Effector CD8-positive, alpha-beta T cell (primary cell): ENCODE measurements around the gene SLC39A3.

Source experiments
- DNase-seq: peaks from one replicate; lab custom pipeline; 2025; lab: John Stamatoyannopoulos, UW

The SLC39A3 gene

GRCh38 chr19:2703077-2703437, 36.8 kb downstream of the SLC39A3 start:
- DNase-seq: no peak

GRCh38 chr19:2702170-2703076, 37.4 kb downstream of the SLC39A3 start, which contains the start of gene GNG7:
TSS of gene GNG7 (minus strand) at chr19:2702694. CDS start at chr19:2520688, 182,006 bp downstream.
- DNase-seq: peak; percentile 95

GRCh38 chr19:2701361-2702169, 38.3 kb downstream of the SLC39A3 start:
- no peak for DNase-seq

GRCh38 chr19:2700660-2701360, 39.0 kb downstream of the SLC39A3 start:
- DNase-seq: no peak

GRCh38 chr19:2699413-2700140, 40.2 kb downstream of the SLC39A3 start:
- DNase-seq: no peak

- no peak for DNase-seq
Observed at GRCh38 chr19:2694196-2694595, 45.6 kb downstream of the SLC39A3 start.

- no peak for DNase-seq
Observed at GRCh38 chr19:2693492-2694160, 46.2 kb downstream of the SLC39A3 start.

GRCh38 chr19:2691951-2692350, 47.9 kb downstream of the SLC39A3 start:
- DNase-seq: no peak

- DNase-seq: no peak
Observed at GRCh38 chr19:2690856-2691255, 49.0 kb downstream of the SLC39A3 start.

- no peak for DNase-seq
Observed at GRCh38 chr19:2686360-2686759, 53.5 kb downstream of the SLC39A3 start.

GRCh38 chr19:2685204-2685704, 54.6 kb downstream of the SLC39A3 start:
- DNase-seq: no peak

GRCh38 chr19:2683430-2684003, 56.3 kb downstream of the SLC39A3 start:
- no peak for DNase-seq
